ENCODE results near the gene MAPK10. TPM values are rescaled to one million over a fixed set of nuclear protein-coding genes. Genes with fewer than 3 reads are reported as not detected.

MAPK10 gene
- total RNA-seq, 1 experiment from 2014 or later: 4.7 TPM

DNA sequence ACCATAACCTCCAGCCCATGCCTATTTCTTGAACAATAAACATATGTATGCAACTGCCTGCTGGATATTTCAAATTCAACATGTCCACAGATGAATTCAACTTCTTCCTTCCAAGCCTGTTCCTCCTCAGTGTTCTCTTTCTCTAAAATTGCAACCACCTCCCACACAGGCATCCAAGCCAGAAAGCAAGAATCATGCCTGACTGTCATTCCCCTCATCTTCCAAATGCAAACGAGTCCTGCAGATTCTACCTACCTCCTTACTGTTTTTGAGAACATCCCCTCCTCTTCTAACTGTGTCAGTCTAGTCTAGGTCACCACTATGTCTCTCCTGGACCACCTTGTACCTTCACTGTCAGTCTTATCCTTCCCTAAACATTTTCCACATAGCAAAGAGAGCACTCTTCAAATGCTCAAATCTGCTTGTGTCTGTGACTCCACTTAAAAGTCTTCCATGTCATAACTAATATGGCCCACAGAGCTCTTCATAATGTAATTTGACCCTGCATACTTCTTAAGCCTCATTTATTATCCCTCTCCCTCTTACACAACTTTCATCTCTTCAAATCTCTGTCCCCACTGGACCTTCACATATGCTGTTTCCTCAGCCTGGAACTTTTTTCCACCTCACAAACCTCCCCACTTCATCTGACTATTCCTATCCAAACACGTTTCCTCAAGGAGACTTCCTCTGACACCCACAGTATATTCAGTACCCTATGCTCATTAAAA lies 25.7 kb downstream of the MAPK10 start:
- Histone ChIP-seq H2AK5ac (ENCODE audit: insufficient read length, low read length) (no peak overlapping the region), H2BK20ac (ENCODE audit: low read depth, low read length, poor library complexity, severe bottlenecking) (no peak overlapping the region), H3T11ph (ENCODE audit: low read length) (no peak overlapping the region), H3K23ac (ENCODE audit: insufficient read length, low read depth, low read length) (no peak overlapping the region), H4K20me1 (ENCODE audit: control insufficient read depth, insufficient read depth, insufficient read length) (no peaks in the 10 kb centered on the region), H3K9me3 (ENCODE audit: control insufficient read depth, low read depth, low read length) (no peaks in the 10 kb centered on the region), H2BK15ac (ENCODE audit: low read depth, low read length) (no peak overlapping the region), H2BK120ac (ENCODE audit: low read depth, low read length, poor library complexity, severe bottlenecking) (no peak overlapping the region), H3K4me1 (ENCODE audit: insufficient read depth, low read length) (no peaks in the 10 kb centered on the region), H4K91ac (ENCODE audit: insufficient read length, low read depth, low read length) (no peak overlapping the region), H4K8ac (replicated peaks; ENCODE audit: insufficient read length, low read depth, low read length) (no peak overlapping the region), H2BK12ac (ENCODE audit: insufficient read length, low read depth, low read length) (no peak overlapping the region), H2AFZ (ENCODE audit: low read length) (no peak overlapping the region), H3K14ac (ENCODE audit: insufficient read depth, low read length) (no peak overlapping the region), H3K79me1 (ENCODE audit: insufficient read depth, low read depth, low read length, poor library complexity, severe bottlenecking) (no peaks in the 10 kb centered on the region), H3K79me2 (ENCODE audit: insufficient read depth, low read length) (no peaks in the 10 kb centered on the region), H3K9ac (ENCODE audit: extremely low read depth, insufficient read length, low read length) (no peak overlapping the region), H3K4ac (ENCODE audit: low read depth, low read length) (no peak overlapping the region), H3K27me3 (ENCODE audit: insufficient read depth, low read length) (no peaks in the 10 kb centered on the region), H2BK5ac (ENCODE audit: insufficient read length, low read length) (no peak overlapping the region), H3K56ac (ENCODE audit: insufficient read length, low read depth, low read length) (no peak overlapping the region), H3K18ac (ENCODE audit: insufficient read length, low read depth, low read length) (no peak overlapping the region), H3K23me2 (ENCODE audit: insufficient read length, low read depth, low read length, poor library complexity, severe bottlenecking) (no peaks in the 10 kb centered on the region), H4K5ac (ENCODE audit: insufficient read length, low read depth, low read length) (no peak overlapping the region), H3K4me2 (ENCODE audit: insufficient read depth, insufficient read length, low read length) (no peak overlapping the region), H3K27ac (ENCODE audit: insufficient read length, low read depth, low read length) (no peak overlapping the region)
- Mint-ChIP-seq H3K9me3 (no peaks in the 10 kb centered on the region), H3K4me3 (no peak overlapping the region), H3K27ac (no peak overlapping the region), H3K36me3 (ENCODE audit: insufficient read depth in 1 of 3, low read depth in 3 of 3) (no peaks in the 10 kb centered on the region), H3K27me3 (ENCODE audit: low read depth) (no peaks in the 10 kb centered on the region), H3K4me1 (peaks cover 6 to 13% of the 10 kb centered on the region in 2 experiments; a peak in 3 of 4 replicates)
- WGBS (ENCODE audit: extremely low coverage, insufficient read length, low lambda C conversion rate): no CpG with 5 or more reads among the region's 2 CpGs
- no peak for DNase-seq
- TF ChIP-seq, protein P1, sequence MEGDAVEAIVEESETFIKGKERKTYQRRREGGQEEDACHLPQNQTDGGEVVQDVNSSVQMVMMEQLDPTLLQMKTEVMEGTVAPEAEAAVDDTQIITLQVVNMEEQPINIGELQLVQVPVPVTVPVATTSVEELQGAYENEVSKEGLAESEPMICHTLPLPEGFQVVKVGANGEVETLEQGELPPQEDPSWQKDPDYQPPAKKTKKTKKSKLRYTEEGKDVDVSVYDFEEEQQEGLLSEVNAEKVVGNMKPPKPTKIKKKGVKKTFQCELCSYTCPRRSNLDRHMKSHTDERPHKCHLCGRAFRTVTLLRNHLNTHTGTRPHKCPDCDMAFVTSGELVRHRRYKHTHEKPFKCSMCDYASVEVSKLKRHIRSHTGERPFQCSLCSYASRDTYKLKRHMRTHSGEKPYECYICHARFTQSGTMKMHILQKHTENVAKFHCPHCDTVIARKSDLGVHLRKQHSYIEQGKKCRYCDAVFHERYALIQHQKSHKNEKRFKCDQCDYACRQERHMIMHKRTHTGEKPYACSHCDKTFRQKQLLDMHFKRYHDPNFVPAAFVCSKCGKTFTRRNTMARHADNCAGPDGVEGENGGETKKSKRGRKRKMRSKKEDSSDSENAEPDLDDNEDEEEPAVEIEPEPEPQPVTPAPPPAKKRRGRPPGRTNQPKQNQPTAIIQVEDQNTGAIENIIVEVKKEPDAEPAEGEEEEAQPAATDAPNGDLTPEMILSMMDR (conservative IDR thresholded peaks at IDR 0.05): no peak
